DND-41 (cell line): ENCODE data around the gene GRIN3B.

Experiments used
- CTCF ChIP-seq: IDR thresholded peaks from 2 replicates; pipeline ENCODE4 v1.5.1; 2012; ENCODE audit warnings: borderline replicate concordance, low read length, moderate library complexity, mild to moderate bottlenecking; ENCODE audit not compliant: poor library complexity, severe bottlenecking; ENCODE audit errors: extremely low read depth
- EZH2 ChIP-seq: IDR thresholded peaks from 3 replicates; pipeline ENCODE4 v1.6.1; 2012; ENCODE audit warnings: borderline replicate concordance, low read depth, mild to moderate bottlenecking, moderate library complexity, low read length, inconsistent platforms; ENCODE audit not compliant: severe bottlenecking

GRCh38 chr19:1018393-1018792, 18.2 kb downstream of the GRIN3B start:
- TF ChIP-seq CTCF (no peak), EZH2 (no peak)
